GM18511 (cell line): ENCODE data around the gene ALOX5.

ENCODE experiments used
- ATAC-seq: cut with Tn5 transposase; IDR thresholded peaks from one replicate; pipeline ENCODE4 v1.9.1; 2021; ENCODE audit warnings: mild to moderate bottlenecking, moderate library complexity; ENCODE audit not compliant: unreplicated experiment

The ALOX5 gene

GRCh38 chr10:45441239-45442190 lies 67.5 kb downstream of the ALOX5 start:
- ATAC-seq = no peak

- no peak for ATAC-seq
These were observed 68.2 kb downstream of the ALOX5 start for GRCh38 chr10:45442251-45442650.

GRCh38 chr10:45442662-45443061 lies 68.6 kb downstream of the ALOX5 start:
- no peak for ATAC-seq

- no peak for ATAC-seq
These were observed 69.3 kb downstream of the ALOX5 start for GRCh38 chr10:45443101-45444009.

- no peak for ATAC-seq
These were observed 70.0 kb downstream of the ALOX5 start for GRCh38 chr10:45444022-45444421.

- ATAC-seq = no peak
These were observed 71.2 kb downstream of the ALOX5 start for GRCh38 chr10:45444976-45445898.

GRCh38 chr10:45446858-45447257 lies 72.8 kb downstream of the ALOX5 start:
- no peak for ATAC-seq

- no peak for ATAC-seq
These were observed 73.4 kb downstream of the ALOX5 start for GRCh38 chr10:45447416-45447815.

GRCh38 chr10:45450866-45451265 lies 76.8 kb downstream of the ALOX5 start:
- no peak for ATAC-seq

- ATAC-seq = no peak
These were observed 77.4 kb downstream of the ALOX5 start for GRCh38 chr10:45451407-45451806.

GRCh38 chr10:45452268-45452667 lies 78.3 kb downstream of the ALOX5 start:
- no peak for ATAC-seq

- peak; percentile 7 for ATAC-seq
These were observed 78.9 kb downstream of the ALOX5 start for GRCh38 chr10:45452743-45453452.

- ATAC-seq = peak; percentile 92
These were observed 79.7 kb downstream of the ALOX5 start for GRCh38 chr10:45453639-45454255.

GRCh38 chr10:45454262-45454661 lies 80.2 kb downstream of the ALOX5 start:
- no peak for ATAC-seq

GRCh38 chr10:45454859-45455258 lies 80.8 kb downstream of the ALOX5 start:
- ATAC-seq = peak; percentile 34

GRCh38 chr10:45456233-45456632 lies 82.2 kb downstream of the ALOX5 start:
- no peak for ATAC-seq

GRCh38 chr10:45456822-45457221 lies 82.8 kb downstream of the ALOX5 start:
- ATAC-seq = no peak

GRCh38 chr10:45457487-45457886 lies 83.5 kb downstream of the ALOX5 start:
- no peak for ATAC-seq

- ATAC-seq = peak; percentile 58
These were observed 86.3 kb downstream of the ALOX5 start for GRCh38 chr10:45460235-45460878.
